ENCODE data around the gene ADISSP. TPM values are rescaled to one million over a fixed set of nuclear protein-coding genes. Genes with fewer than 3 reads are reported as not detected.
A peak's percentile ranks its signal among the peaks of the same experiment; 100 is the strongest.

The ADISSP gene
- total RNA-seq, 1 donor from 2014 or later = 23.5 TPM

GRCh38 chr20:3748073-3748472 is 19.5 kb downstream of the ADISSP start:
- Mint-ChIP-seq H3K4me3 (ENCODE audit: unreplicated experiment) (no peak overlapping the region), H3K27ac (ENCODE audit: unreplicated experiment) (no peak overlapping the region), H3K36me3 (ENCODE audit: low read depth) (peaks cover 2% of the 10 kb centered on the region), H3K4me1 (ENCODE audit: low read depth) (peaks cover 8% of the 10 kb centered on the region), H3K27me3 (ENCODE audit: low read depth) (peaks cover 10% of the 10 kb centered on the region), H3K9me3 (ENCODE audit: low read depth) (no peaks in the 10 kb centered on the region)
- no peak for TF ChIP-seq CTCF (IDR thresholded peaks at IDR 0.05)
- no peak for DNase-seq (ENCODE audit: low spot score)

- Mint-ChIP-seq H3K36me3 (ENCODE audit: low read depth) (peaks cover 2% of the 10 kb centered on the region), H3K9me3 (ENCODE audit: low read depth) (no peaks in the 10 kb centered on the region), H3K27ac (ENCODE audit: unreplicated experiment) (no peak overlapping the region), H3K4me1 (ENCODE audit: low read depth) (peaks cover 8% of the 10 kb centered on the region), H3K4me3 (ENCODE audit: unreplicated experiment) (no peak overlapping the region), H3K27me3 (ENCODE audit: low read depth) (peaks cover 10% of the 10 kb centered on the region)
- TF ChIP-seq CTCF (IDR thresholded peaks at IDR 0.05) = no peak
- no peak for DNase-seq (ENCODE audit: low spot score)
Measured at GRCh38 chr20:3747471-3747870, 20.1 kb downstream of the ADISSP start.

GRCh38 chr20:3745686-3746173 is 21.8 kb downstream of the ADISSP start:
- no peak overlapping the region for H3K4me3 Mint-ChIP-seq (ENCODE audit: unreplicated experiment)
- peaks cover 10% of the 10 kb centered on the region for H3K27me3 Mint-ChIP-seq (ENCODE audit: low read depth)

GRCh38 chr20:3744806-3745685 is 22.5 kb downstream of the ADISSP start:
- Mint-ChIP-seq H3K4me3 (ENCODE audit: unreplicated experiment) (peak overlapping the region; percentile 62), H3K4me1 (ENCODE audit: low read depth) (peaks cover 6% of the 10 kb centered on the region), H3K36me3 (ENCODE audit: low read depth) (peaks cover 2% of the 10 kb centered on the region), H3K9me3 (ENCODE audit: low read depth) (no peaks in the 10 kb centered on the region), H3K27ac (ENCODE audit: unreplicated experiment) (no peak overlapping the region), H3K27me3 (ENCODE audit: low read depth) (peaks cover 9% of the 10 kb centered on the region)
- peak; percentile 87 for DNase-seq (ENCODE audit: low spot score)
- TF ChIP-seq CTCF (IDR thresholded peaks at IDR 0.05) = no peak

More at GRCh38 chr20:3745686-3746173, 21.8 kb downstream of the ADISSP start:
- peaks cover 2% of the 10 kb centered on the region for H3K36me3 Mint-ChIP-seq (ENCODE audit: low read depth)
- TF ChIP-seq CTCF (IDR thresholded peaks at IDR 0.05) = no peak
- DNase-seq (ENCODE audit: low spot score) = no peak
- H3K27ac Mint-ChIP-seq (ENCODE audit: unreplicated experiment) = no peak overlapping the region
- H3K4me1 Mint-ChIP-seq (ENCODE audit: low read depth) = peaks cover 8% of the 10 kb centered on the region
- H3K9me3 Mint-ChIP-seq (ENCODE audit: low read depth) = no peaks in the 10 kb centered on the region

- Mint-ChIP-seq H3K27me3 (ENCODE audit: low read depth) (peaks cover 8% of the 10 kb centered on the region), H3K9me3 (ENCODE audit: low read depth) (no peaks in the 10 kb centered on the region), H3K4me3 (ENCODE audit: unreplicated experiment) (no peak overlapping the region), H3K4me1 (ENCODE audit: low read depth) (peaks cover 4% of the 10 kb centered on the region), H3K27ac (ENCODE audit: unreplicated experiment) (no peak overlapping the region), H3K36me3 (ENCODE audit: low read depth) (peaks cover 2% of the 10 kb centered on the region)
- DNase-seq (ENCODE audit: low spot score) = peak; percentile 28
- no peak for TF ChIP-seq CTCF (IDR thresholded peaks at IDR 0.05)
Measured at GRCh38 chr20:3744037-3744436, 23.5 kb downstream of the ADISSP start.
